Measurements from ENCODE around the gene SPPL3.

DNA sequence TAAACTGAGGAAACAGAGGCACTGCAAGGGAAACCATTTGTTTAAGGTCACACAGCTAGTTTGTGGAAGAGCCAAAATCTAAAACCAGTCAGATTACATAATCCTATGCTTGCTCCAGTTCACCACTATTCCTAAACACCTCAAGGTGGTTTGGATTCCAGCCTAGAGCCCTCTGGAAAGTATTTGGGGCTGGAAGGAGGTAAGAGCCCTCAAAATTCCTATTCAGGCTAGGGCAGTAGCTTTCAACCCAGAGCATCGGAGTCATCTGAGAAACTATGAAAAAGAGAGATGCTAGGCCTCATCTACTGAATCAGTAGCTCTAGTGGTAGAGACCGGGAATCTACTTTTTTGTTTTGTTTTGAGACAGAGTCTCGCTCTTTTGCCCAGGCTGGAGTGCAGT, 16.0 kb upstream of the SPPL3 start:
- TF ChIP-seq, protein P1, sequence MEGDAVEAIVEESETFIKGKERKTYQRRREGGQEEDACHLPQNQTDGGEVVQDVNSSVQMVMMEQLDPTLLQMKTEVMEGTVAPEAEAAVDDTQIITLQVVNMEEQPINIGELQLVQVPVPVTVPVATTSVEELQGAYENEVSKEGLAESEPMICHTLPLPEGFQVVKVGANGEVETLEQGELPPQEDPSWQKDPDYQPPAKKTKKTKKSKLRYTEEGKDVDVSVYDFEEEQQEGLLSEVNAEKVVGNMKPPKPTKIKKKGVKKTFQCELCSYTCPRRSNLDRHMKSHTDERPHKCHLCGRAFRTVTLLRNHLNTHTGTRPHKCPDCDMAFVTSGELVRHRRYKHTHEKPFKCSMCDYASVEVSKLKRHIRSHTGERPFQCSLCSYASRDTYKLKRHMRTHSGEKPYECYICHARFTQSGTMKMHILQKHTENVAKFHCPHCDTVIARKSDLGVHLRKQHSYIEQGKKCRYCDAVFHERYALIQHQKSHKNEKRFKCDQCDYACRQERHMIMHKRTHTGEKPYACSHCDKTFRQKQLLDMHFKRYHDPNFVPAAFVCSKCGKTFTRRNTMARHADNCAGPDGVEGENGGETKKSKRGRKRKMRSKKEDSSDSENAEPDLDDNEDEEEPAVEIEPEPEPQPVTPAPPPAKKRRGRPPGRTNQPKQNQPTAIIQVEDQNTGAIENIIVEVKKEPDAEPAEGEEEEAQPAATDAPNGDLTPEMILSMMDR (IDR thresholded peaks at IDR 0.05), result no peak
- TF ChIP-seq POLR2A (IDR thresholded peaks at IDR 0.05), result no peak

All from esophagus squamous epithelium (tissue), 4 donors.